Nephron (organoid): ENCODE measurements around the gene ALDOA.

Experiments
- H3K27ac Mint-ChIP-seq, 3 experiments: 2 replicates each; pipeline ENCODE4 v1.8.0; 2020; ENCODE audit warnings: mixed read lengths in 3 of 3, mild to moderate bottlenecking in 2 of 3, moderate library complexity in 1 of 3
- H3K27me3 Mint-ChIP-seq: 2 replicates; pipeline ENCODE4 v1.8.0; 2021; ENCODE audit warnings: low read depth, mild to moderate bottlenecking, moderate library complexity, mixed read lengths
- H3K36me3 Mint-ChIP-seq: 2 replicates; pipeline ENCODE4 v1.8.0; 2020; ENCODE audit warnings: low read depth, mixed read lengths
- H3K4me1 Mint-ChIP-seq: 2 replicates; pipeline ENCODE4 v1.8.0; 2020; ENCODE audit warnings: mixed read lengths
- H3K4me3 Mint-ChIP-seq, 3 experiments: 2 replicates each; pipeline ENCODE4 v1.8.0; 2020; ENCODE audit warnings: mild to moderate bottlenecking in 3 of 3, mixed read lengths in 3 of 3, moderate library complexity in 2 of 3
- H3K9me3 Mint-ChIP-seq: 2 replicates; pipeline ENCODE4 v1.8.0; 2020; ENCODE audit warnings: mixed read lengths
- CTCF ChIP-seq, 3 experiments: fragments of 200-600 bp; sonication (generic); IDR thresholded peaks; one replicate each; pipeline ENCODE4 v1.5.0; 2021; ENCODE audit warnings: antibody characterized with exemption in 3 of 3; ENCODE audit not compliant: unreplicated experiment in 3 of 3

The ALDOA gene

DNA sequence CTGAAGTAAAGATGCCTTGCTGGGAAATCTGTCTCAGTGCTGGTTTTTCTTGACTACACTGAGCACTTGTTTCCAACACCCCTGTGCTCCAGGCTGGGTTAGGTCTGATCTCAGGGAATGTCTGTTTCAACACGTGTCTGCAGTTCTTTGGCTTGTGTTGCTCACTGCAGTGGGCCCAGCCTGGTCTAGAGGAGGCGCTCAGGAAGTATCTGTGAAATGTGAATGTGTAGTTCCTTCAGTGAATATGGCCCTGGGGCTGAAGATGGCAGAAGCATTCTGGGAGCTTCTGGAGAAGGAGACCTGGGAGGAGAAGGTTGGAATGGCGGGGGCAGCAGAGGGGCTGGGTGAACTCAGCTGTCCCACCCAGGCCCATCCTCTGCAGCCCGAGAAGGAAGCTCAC is 38.5 kb downstream of the ALDOA start:
- Mint-ChIP-seq H3K36me3 (peaks cover 57% of the 10 kb centered on the region), H3K27me3 (no peaks in the 10 kb centered on the region), H3K9me3 (peaks cover 2% of the 10 kb centered on the region), H3K4me1 (peaks cover 7% of the 10 kb centered on the region), H3K4me3 (no peak overlapping the region), H3K27ac (no peak overlapping the region)
- no peak for TF ChIP-seq CTCF (IDR thresholded peaks at IDR 0.05; ENCODE audit: unreplicated experiment in 3 of 3)

DNA sequence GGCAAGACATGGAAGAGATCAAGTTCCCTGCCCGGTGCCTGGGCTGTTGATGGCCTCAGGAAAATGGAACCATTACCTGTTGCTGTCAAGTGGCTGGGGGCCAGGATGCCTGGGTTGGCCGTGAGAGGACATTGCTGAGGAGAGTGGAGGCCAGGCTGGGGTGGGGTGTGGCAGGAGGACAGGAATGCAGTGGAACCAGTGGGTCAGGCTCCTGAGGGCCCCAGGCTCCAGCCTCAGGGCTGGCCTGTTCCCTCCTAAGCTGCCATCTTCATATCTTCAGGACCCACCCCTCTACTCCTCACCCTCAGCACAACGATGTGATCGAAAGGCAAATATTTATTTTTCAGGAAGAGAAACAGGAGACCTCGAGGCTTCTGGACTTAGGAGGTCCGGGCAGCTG is 38.9 kb downstream of the ALDOA start:
- H3K4me3 Mint-ChIP-seq, result no peak overlapping the region
- no peaks in the 10 kb centered on the region for H3K27me3 Mint-ChIP-seq

DNA sequence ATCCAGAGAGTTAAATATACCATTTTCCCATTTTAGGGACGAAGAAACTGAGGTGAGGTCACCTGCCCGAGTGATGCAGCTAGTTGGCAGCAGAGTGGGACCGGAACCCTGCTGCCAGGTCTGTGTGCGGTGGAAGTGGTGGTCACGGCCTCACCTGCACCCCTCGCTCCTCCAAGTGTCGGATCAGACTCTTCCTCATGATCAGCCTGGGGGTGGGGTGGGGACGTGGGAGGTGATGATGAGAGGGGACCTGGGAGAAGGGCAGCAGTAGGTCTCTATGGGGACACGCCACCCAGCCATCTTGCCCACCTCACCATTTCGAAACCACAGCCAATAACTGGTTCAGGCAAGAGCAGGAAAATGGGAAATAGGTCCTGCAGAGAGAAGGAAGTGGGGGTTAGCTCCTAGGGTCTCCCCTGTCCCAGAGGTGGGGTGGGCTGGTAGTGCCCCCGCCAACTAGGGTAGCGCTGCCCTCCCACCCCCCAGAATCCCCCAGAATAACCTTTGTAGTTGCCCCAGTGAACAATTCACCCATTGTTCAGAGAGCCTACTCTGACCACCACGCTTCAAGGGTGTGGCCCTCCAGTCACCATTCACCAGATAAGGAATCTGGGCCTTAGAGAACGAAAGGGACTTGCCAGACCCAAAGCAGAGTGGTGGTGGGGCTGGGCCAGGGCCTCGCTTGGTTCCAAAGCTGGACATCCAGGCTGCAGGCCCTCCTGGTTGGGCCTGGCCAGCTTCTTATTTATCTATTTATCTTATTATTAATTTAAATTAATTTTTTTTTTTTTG is 42.7 kb downstream of the ALDOA start:
- no peak overlapping the region for H3K4me3 Mint-ChIP-seq
- H3K4me1 Mint-ChIP-seq, result peaks cover 14% of the 10 kb centered on the region
- no peak overlapping the region for H3K27ac Mint-ChIP-seq
- no peak for TF ChIP-seq CTCF (IDR thresholded peaks at IDR 0.05; ENCODE audit: unreplicated experiment in 3 of 3)
- peaks cover 49% of the 10 kb centered on the region for H3K36me3 Mint-ChIP-seq
- H3K9me3 Mint-ChIP-seq, result no peaks in the 10 kb centered on the region
- H3K27me3 Mint-ChIP-seq, result no peaks in the 10 kb centered on the region

More for the DNA sequence above, 38.9 kb downstream of the ALDOA start:
- peaks cover 7% of the 10 kb centered on the region for H3K4me1 Mint-ChIP-seq
- H3K36me3 Mint-ChIP-seq, result peaks cover 57% of the 10 kb centered on the region
- no peak overlapping the region for H3K27ac Mint-ChIP-seq
- no peak for TF ChIP-seq CTCF (IDR thresholded peaks at IDR 0.05; ENCODE audit: unreplicated experiment in 3 of 3)
- H3K9me3 Mint-ChIP-seq, result peaks cover 2% of the 10 kb centered on the region

DNA sequence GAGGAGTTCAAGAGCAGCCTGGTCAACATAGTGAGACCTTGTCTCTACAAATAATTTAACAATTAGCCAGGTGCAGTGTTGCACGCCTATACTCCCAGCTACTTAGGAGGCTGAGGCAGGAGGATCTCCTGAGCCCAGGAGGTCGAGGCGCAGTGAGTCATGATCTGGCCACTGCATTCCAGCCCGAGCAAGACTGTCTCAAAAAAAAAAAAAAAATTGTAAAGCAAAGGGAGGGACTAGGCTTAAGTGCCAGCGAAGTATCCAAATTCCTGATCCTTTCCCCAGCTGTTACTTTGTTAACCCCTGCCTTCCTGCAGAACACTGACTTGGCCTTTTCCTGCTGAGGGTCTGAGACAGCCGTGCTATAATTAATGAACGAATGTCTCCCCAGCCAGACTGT is 45.1 kb downstream of the ALDOA start:
- no peak for TF ChIP-seq CTCF (IDR thresholded peaks at IDR 0.05; ENCODE audit: unreplicated experiment in 3 of 3)
- Mint-ChIP-seq H3K27me3 (peaks cover 7% of the 10 kb centered on the region), H3K4me1 (peaks cover 8% of the 10 kb centered on the region), H3K36me3 (peaks cover 32% of the 10 kb centered on the region), H3K27ac (peak overlapping the region; percentile 49 to 72 (median 70)), H3K4me3 (peak overlapping the region in 1 of 3 experiments; percentile 16), H3K9me3 (no peaks in the 10 kb centered on the region)

DNA sequence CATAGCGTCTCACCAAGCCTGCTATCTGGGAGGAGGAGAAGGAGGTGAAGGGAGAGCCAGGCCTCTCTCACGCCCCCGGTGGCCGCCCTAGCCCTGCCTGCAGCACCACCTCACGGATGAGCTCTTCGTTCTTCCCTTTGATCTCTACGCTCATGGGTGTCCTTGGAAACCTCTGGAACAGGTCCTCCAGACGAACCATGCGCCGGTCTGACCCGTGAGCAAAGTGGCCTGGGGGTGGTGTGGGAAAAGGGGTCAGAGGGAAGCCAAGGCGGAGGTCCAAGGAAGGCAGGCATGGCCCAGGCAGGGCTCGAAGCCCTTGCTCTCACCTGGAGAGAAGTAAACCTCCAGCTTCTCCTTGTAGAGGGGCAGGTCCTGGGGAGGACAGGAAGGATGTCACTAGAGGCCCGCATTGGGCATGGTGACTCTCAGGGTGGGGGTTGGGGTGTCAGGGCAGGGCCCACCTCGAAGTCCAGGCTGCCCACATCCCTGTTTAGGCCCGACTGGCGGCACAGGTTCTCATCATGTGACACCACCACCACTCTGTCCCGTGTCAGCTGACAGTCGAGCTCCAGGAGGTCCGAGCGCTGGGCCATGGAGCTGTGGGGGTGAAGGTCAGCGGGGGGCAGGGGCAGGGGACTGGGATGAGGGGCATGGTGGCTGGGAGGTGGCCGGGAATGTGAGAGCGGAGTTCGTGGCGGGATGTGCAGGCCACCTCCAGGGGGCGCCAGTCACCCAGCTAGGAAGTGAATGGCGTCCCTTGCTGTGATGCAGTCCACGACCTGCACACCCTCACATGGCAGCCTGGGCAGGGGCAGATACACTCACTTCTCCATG is 46.9 kb downstream of the ALDOA start:
- Mint-ChIP-seq H3K4me3 (no peak overlapping the region), H3K36me3 (peaks cover 24% of the 10 kb centered on the region), H3K9me3 (no peaks in the 10 kb centered on the region), H3K27me3 (peaks cover 7% of the 10 kb centered on the region), H3K27ac (no peak overlapping the region), H3K4me1 (peaks cover 8% of the 10 kb centered on the region)
- peak; percentile 50 to 55 (median 53) for TF ChIP-seq CTCF (IDR thresholded peaks at IDR 0.05; ENCODE audit: unreplicated experiment in 3 of 3)
